ENCODE results near the gene HAUS5.

DNA sequence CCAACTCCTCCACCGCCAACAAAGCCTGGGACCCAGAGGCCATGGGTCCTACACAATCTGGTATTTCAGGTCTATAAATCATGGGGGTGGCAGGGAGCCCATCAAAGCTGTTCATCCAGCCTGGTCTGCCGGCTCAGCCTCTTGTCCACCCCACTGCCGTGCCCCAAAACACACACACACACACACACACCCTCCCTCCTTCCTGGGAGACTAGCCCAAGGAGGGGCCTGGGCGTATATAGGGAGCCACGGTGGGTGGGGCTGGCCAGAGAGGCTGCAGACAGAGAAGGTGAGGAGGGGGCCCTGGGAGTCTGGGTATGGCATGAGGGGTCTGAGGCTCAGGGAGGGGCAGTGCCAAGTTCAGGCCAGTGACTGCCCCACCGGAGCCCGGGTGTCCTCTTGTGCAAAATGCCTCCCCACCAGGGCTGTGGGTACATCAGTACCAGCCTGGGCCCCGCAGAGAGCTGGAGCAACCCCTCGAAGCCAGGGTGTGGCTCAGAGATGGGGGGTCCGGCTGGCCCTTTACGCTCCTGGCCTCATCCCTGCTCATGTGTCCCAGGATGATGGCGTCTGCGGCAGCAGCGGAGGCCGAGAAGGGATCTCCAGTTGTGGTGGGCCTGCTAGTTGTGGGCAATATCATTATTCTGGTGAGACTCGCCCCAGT, 53.8 kb downstream of the HAUS5 start, which contains the start of gene UPK1A:
- TF ChIP-seq, protein P1, sequence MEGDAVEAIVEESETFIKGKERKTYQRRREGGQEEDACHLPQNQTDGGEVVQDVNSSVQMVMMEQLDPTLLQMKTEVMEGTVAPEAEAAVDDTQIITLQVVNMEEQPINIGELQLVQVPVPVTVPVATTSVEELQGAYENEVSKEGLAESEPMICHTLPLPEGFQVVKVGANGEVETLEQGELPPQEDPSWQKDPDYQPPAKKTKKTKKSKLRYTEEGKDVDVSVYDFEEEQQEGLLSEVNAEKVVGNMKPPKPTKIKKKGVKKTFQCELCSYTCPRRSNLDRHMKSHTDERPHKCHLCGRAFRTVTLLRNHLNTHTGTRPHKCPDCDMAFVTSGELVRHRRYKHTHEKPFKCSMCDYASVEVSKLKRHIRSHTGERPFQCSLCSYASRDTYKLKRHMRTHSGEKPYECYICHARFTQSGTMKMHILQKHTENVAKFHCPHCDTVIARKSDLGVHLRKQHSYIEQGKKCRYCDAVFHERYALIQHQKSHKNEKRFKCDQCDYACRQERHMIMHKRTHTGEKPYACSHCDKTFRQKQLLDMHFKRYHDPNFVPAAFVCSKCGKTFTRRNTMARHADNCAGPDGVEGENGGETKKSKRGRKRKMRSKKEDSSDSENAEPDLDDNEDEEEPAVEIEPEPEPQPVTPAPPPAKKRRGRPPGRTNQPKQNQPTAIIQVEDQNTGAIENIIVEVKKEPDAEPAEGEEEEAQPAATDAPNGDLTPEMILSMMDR (IDR thresholded peaks at IDR 0.05) = no peak
- no peak for TF ChIP-seq POLR2A (IDR thresholded peaks at IDR 0.05)
